Gastrocnemius medialis (tissue), 4 donors: ENCODE data around the gene KCNH8. TPM values are rescaled to one million over a fixed set of nuclear protein-coding genes. Genes with fewer than 3 reads are reported as not detected.

Experiments used
- ATAC-seq, 2 donors: fragments of 150-250 bp; one replicate each; pipeline ENCODE4 v1.9.1; 2016
- DNase-seq, 2 donors: peaks; one replicate each; pipeline ENCODE4 v3.0.0-alpha.2; 2019
- H3K27ac ChIP-seq, 4 donors: fragments of 200-600 bp; sonication (generic); 1 replicate in 1 of 4; 2 replicates in 3 of 4; pipeline ENCODE4 v1.5.1; 2016 to 2018; ENCODE audit warnings: mild to moderate bottlenecking in 2 of 4, moderate library complexity in 1 of 4
- H3K27me3 ChIP-seq, 3 donors: fragments of 200-600 bp; sonication (generic) in 2 of 3; 1 replicate in 1 of 3; 2 replicates in 2 of 3; pipeline versions ENCODE4 v1.5.1 to v1.6.0; 2016 to 2019; ENCODE audit warnings: mild to moderate bottlenecking in 1 of 3, moderate library complexity in 1 of 3
- H3K36me3 ChIP-seq, 2 donors: fragments of 200-600 bp; sonication (generic) in 1 of 2; one replicate each; pipeline ENCODE4 v1.5.1; 2017 to 2018
- H3K4me1 ChIP-seq, 2 donors: fragments of 200-600 bp; sonication (generic) in 1 of 2; one replicate each; pipeline ENCODE4 v1.5.1; 2016 to 2017; ENCODE audit warnings: mild to moderate bottlenecking in 2 of 2
- H3K4me3 ChIP-seq, 4 donors: fragments of 200-600 bp; sonication (generic) in 3 of 4; 1 replicate in 1 of 4; 2 replicates in 3 of 4; pipeline ENCODE4 v1.5.1; 2016 to 2019; ENCODE audit warnings: mild to moderate bottlenecking in 2 of 4
- H3K9me3 ChIP-seq, 3 donors: fragments of 200-600 bp; sonication (generic) in 2 of 3; 1 replicate in 1 of 3; 2 replicates in 2 of 3; pipeline ENCODE4 v1.5.1; 2016 to 2019
- CTCF ChIP-seq, 5 experiments: fragments of 450-650 bp in 3 of 5; fragments of 200-600 bp in 2 of 5; sonication (generic) in 2 of 5; IDR thresholded peaks in 4 of 5; conservative IDR thresholded peaks in 1 of 5; 1 replicate in 4 of 5; 2 replicates in 1 of 5; pipeline ENCODE4 v1.5.1; 2016 to 2019; ENCODE audit warnings: antibody characterized with exemption in 5 of 5, mild to moderate bottlenecking in 3 of 5, moderate library complexity in 3 of 5
- POLR2A ChIP-seq, 2 donors: fragments of 450-650 bp; IDR thresholded peaks; one replicate each; pipeline ENCODE4 v1.6.1; 2017; ENCODE audit warnings: antibody characterized with exemption in 2 of 2, mild to moderate bottlenecking in 2 of 2, moderate library complexity in 2 of 2
- in situ Hi-C, 4 donors: fragments of 200-750 bp; cut with MboI; loops; one replicate each; pipeline versions ENCODE4 v1.15.0 to v1.8.0; 2017; ENCODE audit warnings: low sequenced_read_pairs in 4 of 4
- intact Hi-C: fragments of 100-400 bp; cut with DNase I; formaldehyde crosslinking; loops from one replicate; pipeline ENCODE4 v1.15.1; 2023; ENCODE audit warnings: low total_unique reads
- total RNA-seq, 4 donors: library from RNA; depleted of rRNA; stranded (reverse); fragments of >200 nt; gene quantifications; one replicate each; pipeline versions ENCODE4 v1.1.0 to v1.2.3, GENCODE V29; 2016

Gene KCNH8
- total RNA-seq, 4 donors from 2014 or later: not detected

DNA sequence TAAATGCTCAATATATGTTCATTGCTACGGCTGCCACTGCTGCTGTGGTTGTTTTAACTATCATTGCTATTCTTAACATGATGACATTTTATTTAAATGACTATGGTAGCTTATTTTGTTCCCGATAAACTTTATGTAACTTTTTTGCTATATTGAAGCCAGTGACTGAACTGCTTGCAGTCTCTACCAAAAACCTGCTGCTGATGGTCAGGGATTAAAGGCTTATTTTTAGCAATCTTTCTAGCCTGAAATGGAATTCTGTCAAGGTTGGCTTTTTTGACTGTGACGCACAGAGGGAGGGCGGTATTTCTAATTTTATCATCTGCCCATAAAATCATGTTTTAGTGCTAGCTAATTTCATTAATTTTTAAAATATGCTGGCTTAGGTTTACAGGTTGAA is 271.8 kb downstream of the KCNH8 start:
- TF ChIP-seq POLR2A (IDR thresholded peaks at IDR 0.05): no peak
- no peak for TF ChIP-seq CTCF (IDR thresholded peaks at IDR 0.05 in 4 of 5, conservative IDR thresholded peaks at IDR 0.05 in 1 of 5)
- Histone ChIP-seq H3K27me3 (no peaks in the 10 kb centered on the region), H3K27ac (no peak overlapping the region), H3K4me3 (no peak overlapping the region), H3K9me3 (no peaks in the 10 kb centered on the region), H3K36me3 (no peaks in the 10 kb centered on the region), H3K4me1 (no peaks in the 10 kb centered on the region)
- in situ Hi-C loops: no loop called here
- intact Hi-C loops: no loop called here
- DNase-seq (no peak), ATAC-seq (no peak)

- no peak for DNase-seq
These were observed 277.5 kb downstream of the KCNH8 start for GRCh38 chr3:19425825-19426224.

GRCh38 chr3:19427422-19428149 is 279.3 kb downstream of the KCNH8 start:
- Histone ChIP-seq H3K9me3 (no peaks in the 10 kb centered on the region), H3K4me1 (peaks cover 0 to 14% of the 10 kb centered on the region in 2 donors), H3K27ac (peak overlapping the region in 3 of 4 donors; percentile 9 to 30 (median 11)), H3K36me3 (no peaks in the 10 kb centered on the region), H3K27me3 (no peaks in the 10 kb centered on the region), H3K4me3 (no peak overlapping the region)
- intact Hi-C loops: no loop called here
- TF ChIP-seq POLR2A (IDR thresholded peaks at IDR 0.05): no peak
- no peak for TF ChIP-seq CTCF (IDR thresholded peaks at IDR 0.05 in 4 of 5, conservative IDR thresholded peaks at IDR 0.05 in 1 of 5)
- in situ Hi-C loops: no loop called here
- ATAC-seq (peak; percentile 56 to 82), DNase-seq (no peak)

More at GRCh38 chr3:19425825-19426224, 277.5 kb downstream of the KCNH8 start:
- ATAC-seq: no peak
- Histone ChIP-seq H3K27ac (no peak overlapping the region), H3K4me1 (peaks cover 0 to 7% of the 10 kb centered on the region in 2 donors), H3K9me3 (no peaks in the 10 kb centered on the region), H3K36me3 (no peaks in the 10 kb centered on the region), H3K27me3 (no peaks in the 10 kb centered on the region), H3K4me3 (no peak overlapping the region)
- in situ Hi-C loops (no loop called here), intact Hi-C loops (no loop called here)
- no peak for TF ChIP-seq CTCF (IDR thresholded peaks at IDR 0.05 in 4 of 5, conservative IDR thresholded peaks at IDR 0.05 in 1 of 5)
- no peak for TF ChIP-seq POLR2A (IDR thresholded peaks at IDR 0.05)

DNA sequence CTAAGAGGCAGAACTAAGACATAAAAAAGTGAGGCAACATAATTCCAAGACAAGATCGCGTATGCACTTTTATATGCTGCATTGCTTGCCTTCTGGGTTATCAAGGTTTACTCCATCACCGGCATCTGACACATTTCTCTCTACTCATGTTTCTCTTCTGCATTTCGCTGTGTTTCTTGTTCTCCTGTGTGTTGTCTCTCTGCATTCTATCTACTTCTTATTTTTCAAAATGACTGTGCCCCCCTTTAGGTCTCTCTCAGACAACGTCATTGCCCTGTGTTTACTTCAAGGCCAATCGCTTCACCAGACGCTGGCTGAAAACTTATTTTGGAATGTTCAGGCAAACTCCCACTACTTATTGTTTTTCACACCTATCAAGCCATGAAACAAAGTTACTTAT is 280.4 kb downstream of the KCNH8 start:
- H3K4me1 ChIP-seq: peaks cover 0 to 20% of the 10 kb centered on the region in 2 donors
- in situ Hi-C loops (no loop called here), intact Hi-C loops (no loop called here)
- ATAC-seq: no peak
- no peak overlapping the region for H3K27ac ChIP-seq
- H3K27me3 ChIP-seq: no peaks in the 10 kb centered on the region
- no peak for DNase-seq
- TF ChIP-seq POLR2A (IDR thresholded peaks at IDR 0.05) (no peak), CTCF (IDR thresholded peaks at IDR 0.05 in 4 of 5, conservative IDR thresholded peaks at IDR 0.05 in 1 of 5) (no peak)
- H3K36me3 ChIP-seq: no peaks in the 10 kb centered on the region
- no peak overlapping the region for H3K4me3 ChIP-seq
- H3K9me3 ChIP-seq: no peaks in the 10 kb centered on the region
